Upper lobe of left lung (tissue), 6 donors: Measurements from ENCODE around the gene MED13. TPM values are rescaled to one million over a fixed set of nuclear protein-coding genes. Genes with fewer than 3 reads are reported as not detected.

ENCODE experiments used
- ATAC-seq, 2 donors: fragments of 200-7000 bp; cut with Tn5 transposase; one replicate each; pipeline ENCODE4 v1.9.1; 2022; ENCODE audit warnings: mild to moderate bottlenecking in 2 of 2, moderate library complexity in 2 of 2; ENCODE audit not compliant: low FRiP score in 2 of 2
- DNase-seq, 2 donors: peaks; one replicate each; pipeline ENCODE4 v3.0.0-alpha.2; 2019 to 2020
- H3K27ac ChIP-seq, 4 donors: fragments of 200-600 bp; sonication (generic); one replicate each; pipeline ENCODE4 v1.5.1; 2016 to 2019
- H3K27me3 ChIP-seq, 4 donors: fragments of 200-600 bp; sonication (generic); one replicate each; pipeline ENCODE4 v1.5.1; 2017 to 2019
- H3K36me3 ChIP-seq, 4 donors: fragments of 200-600 bp; sonication (generic); one replicate each; pipeline ENCODE4 v1.5.1; 2016 to 2019
- H3K4me1 ChIP-seq, 4 donors: fragments of 200-600 bp; sonication (generic); one replicate each; pipeline ENCODE4 v1.5.1; 2018 to 2019
- H3K4me3 ChIP-seq, 4 donors: fragments of 200-600 bp; sonication (generic); one replicate each; pipeline ENCODE4 v1.5.1; 2017 to 2019; ENCODE audit warnings: mild to moderate bottlenecking in 2 of 4, moderate library complexity in 1 of 4
- H3K9me3 ChIP-seq, 4 donors: fragments of 200-600 bp; sonication (generic); one replicate each; pipeline ENCODE4 v1.5.1; 2018 to 2019
- CTCF ChIP-seq, 6 experiments: fragments of 450-650 bp in 4 of 6; fragments of 200-600 bp in 2 of 6; sonication (generic) in 2 of 6; IDR thresholded peaks; one replicate each; pipeline ENCODE4 v1.5.1; 2016 to 2019; ENCODE audit warnings: antibody characterized with exemption in 6 of 6
- EP300 ChIP-seq, 4 donors: sonication (generic); formaldehyde crosslinking; IDR thresholded peaks; one replicate each; pipeline ENCODE4 v1.5.1; 2017; ENCODE audit warnings: antibody characterized with exemption in 4 of 4, control low read depth in 2 of 4
- POLR2A ChIP-seq, 4 donors: fragments of 450-650 bp; IDR thresholded peaks; one replicate each; pipeline ENCODE4 v1.5.1; 2016 to 2017; ENCODE audit warnings: antibody characterized with exemption in 4 of 4, mild to moderate bottlenecking in 2 of 4
- POLR2AphosphoS5 ChIP-seq, 2 donors: sonication (generic); formaldehyde crosslinking; IDR thresholded peaks; one replicate each; pipeline ENCODE4 v1.5.1; 2017; ENCODE audit warnings: antibody characterized with exemption in 2 of 2
- WGBS, 2 donors: methylation state at CpG; one replicate each; pipeline ENCODE4 v1.1.5; 2017 to 2018; 5-methylcytosine and 5-hydroxymethylcytosine counted together
- total RNA-seq, 6 donors: library from RNA; depleted of rRNA in 4 of 6; stranded (reverse); fragments of >200 nt in 4 of 6; gene quantifications; one replicate each; pipeline versions ENCODE4 v1.1.0 to v1.2.1, GENCODE V29; 2016 to 2021
- donor health status: DM: no; HTN: no; CAD: no; lungs with moderate emphysema.
- donor health status: DM: no; HTN: yes; CAD: no; lungs with severe emphysema.

Gene MED13
- total RNA-seq, 6 donors from 2014 or later: 52.7 to 109 (median 71.3) TPM

GRCh38 chr17:62017912-62018311, 47.2 kb downstream of the MED13 start:
- TF ChIP-seq POLR2AphosphoS5 (IDR thresholded peaks at IDR 0.05): no peak
- no peak for TF ChIP-seq POLR2A (IDR thresholded peaks at IDR 0.05)
- no peak for TF ChIP-seq CTCF (IDR thresholded peaks at IDR 0.05)
- no peak for TF ChIP-seq EP300 (IDR thresholded peaks at IDR 0.05)
- H3K36me3 ChIP-seq: peaks cover 5 to 65% (median 26%) of the 10 kb centered on the region in 4 donors
- no peak for ATAC-seq
- no peak for DNase-seq
- H3K27ac ChIP-seq: no peak overlapping the region
- no peaks in the 10 kb centered on the region for H3K27me3 ChIP-seq
- H3K9me3 ChIP-seq: no peaks in the 10 kb centered on the region
- H3K4me3 ChIP-seq: no peak overlapping the region
- peaks cover 0 to 5% (median 2%) of the 10 kb centered on the region in 4 donors for H3K4me1 ChIP-seq

- ATAC-seq (no peak), DNase-seq (no peak)
- Histone ChIP-seq H3K4me3 (no peak overlapping the region), H3K27me3 (no peaks in the 10 kb centered on the region), H3K4me1 (peaks cover 0 to 5% (median 2%) of the 10 kb centered on the region in 4 donors), H3K27ac (no peak overlapping the region), H3K9me3 (no peaks in the 10 kb centered on the region), H3K36me3 (peaks cover 6 to 65% (median 26%) of the 10 kb centered on the region in 4 donors)
- WGBS, 2 donors: 83 to 100% methylated on average over 1 of the region's 1 CpG
- TF ChIP-seq POLR2A (IDR thresholded peaks at IDR 0.05): no peak
Measured at GRCh38 chr17:62017496-62017895, 47.6 kb downstream of the MED13 start.

GRCh38 chr17:62014526-62014925, 50.6 kb downstream of the MED13 start:
- H3K27ac ChIP-seq: no peak overlapping the region
- no peaks in the 10 kb centered on the region for H3K27me3 ChIP-seq
- DNase-seq: no peak
- H3K4me1 ChIP-seq: peaks cover 0 to 5% (median 2%) of the 10 kb centered on the region in 4 donors
- H3K9me3 ChIP-seq: no peaks in the 10 kb centered on the region
- no peak overlapping the region for H3K4me3 ChIP-seq
- no peak for ATAC-seq
- 85 to 100% methylated on average over 1 of the region's 1 CpG for WGBS, 2 donors
- peaks cover 5 to 71% (median 32%) of the 10 kb centered on the region in 4 donors for H3K36me3 ChIP-seq
- TF ChIP-seq EP300 (IDR thresholded peaks at IDR 0.05): no peak
- TF ChIP-seq POLR2AphosphoS5 (IDR thresholded peaks at IDR 0.05): no peak
- no peak for TF ChIP-seq POLR2A (IDR thresholded peaks at IDR 0.05)
- TF ChIP-seq CTCF (IDR thresholded peaks at IDR 0.05): no peak

- Histone ChIP-seq H3K36me3 (peaks cover 7 to 83% (median 34%) of the 10 kb centered on the region in 4 donors), H3K4me1 (no peaks in the 10 kb centered on the region), H3K9me3 (no peaks in the 10 kb centered on the region), H3K27me3 (no peaks in the 10 kb centered on the region), H3K4me3 (no peak overlapping the region), H3K27ac (no peak overlapping the region)
- no peak for ATAC-seq
- no peak for TF ChIP-seq POLR2AphosphoS5 (IDR thresholded peaks at IDR 0.05)
- no peak for TF ChIP-seq POLR2A (IDR thresholded peaks at IDR 0.05)
- TF ChIP-seq CTCF (IDR thresholded peaks at IDR 0.05): no peak
- no peak for TF ChIP-seq EP300 (IDR thresholded peaks at IDR 0.05)
- DNase-seq: no peak
- 76% methylated on average over 1 of the region's 1 CpG for WGBS, 2 donors
Measured at GRCh38 chr17:62009220-62009619, 55.9 kb downstream of the MED13 start.

GRCh38 chr17:62008294-62008693, 56.8 kb downstream of the MED13 start:
- Histone ChIP-seq H3K4me3 (no peak overlapping the region), H3K27me3 (no peaks in the 10 kb centered on the region), H3K36me3 (peaks cover 7 to 79% (median 33%) of the 10 kb centered on the region in 4 donors), H3K4me1 (no peaks in the 10 kb centered on the region), H3K27ac (no peak overlapping the region), H3K9me3 (no peaks in the 10 kb centered on the region)
- no peak for DNase-seq
- WGBS, 2 donors: 86 to 87% methylated on average over 5 of the region's 5 CpGs
- ATAC-seq: no peak
- no peak for TF ChIP-seq CTCF (IDR thresholded peaks at IDR 0.05)
- TF ChIP-seq EP300 (IDR thresholded peaks at IDR 0.05): no peak
- no peak for TF ChIP-seq POLR2AphosphoS5 (IDR thresholded peaks at IDR 0.05)
- no peak for TF ChIP-seq POLR2A (IDR thresholded peaks at IDR 0.05)
